K562 (cell line): ENCODE data around the gene TPCN1. TPM values are rescaled to one million over a fixed set of nuclear protein-coding genes. Genes with fewer than 3 reads are reported as not detected.

Experiments used
- ADNP ChIP-seq: fragments of 200-800 bp; sonication (Bioruptor generic); IDR thresholded peaks from 2 replicates; pipeline ENCODE4 v1.6.1; 2016; ENCODE audit warnings: missing genetic modification characterization, missing compliant biosample characterization
- CAMTA2 ChIP-seq: fragments of 250-450 bp; sonication (Bioruptor Pico); conservative IDR thresholded peaks from 2 replicates; pipeline ENCODE4 v1.5.1; 2022
- DMBX1 ChIP-seq: fragments of 250-450 bp; sonication (Bioruptor Pico); IDR thresholded peaks from 2 replicates; pipeline ENCODE4 v1.8.0; 2022; ENCODE audit warnings: inconsistent platforms, mild to moderate bottlenecking, moderate library complexity, borderline replicate concordance
- EP300 ChIP-seq: IDR thresholded peaks from 2 replicates; pipeline ENCODE4 v1.6.1; 2012; ENCODE audit warnings: low read length, improper control_type of control experiment
- GABPA ChIP-seq: fragments of 200-800 bp; sonication (Bioruptor generic); conservative IDR thresholded peaks from 2 replicates; pipeline ENCODE4 v1.6.1; 2016; ENCODE audit warnings: low read depth, missing genetic modification characterization, missing compliant biosample characterization
- HDAC1 ChIP-seq, 2 experiments: fragments of 450-650 bp; IDR thresholded peaks; 2 replicates each; pipeline ENCODE4 v1.6.1; 2016 to 2017; ENCODE audit warnings: inconsistent platforms in 1 of 2, mild to moderate bottlenecking in 1 of 2, moderate library complexity in 1 of 2
- HNRNPUL1 ChIP-seq: fragments of 200-400 bp; formaldehyde crosslinking; IDR thresholded peaks from 2 replicates; pipeline ENCODE4 v1.6.1; 2017; ENCODE audit warnings: low read length
- IRF2 ChIP-seq: sonication (generic); formaldehyde crosslinking; IDR thresholded peaks from 2 replicates; pipeline ENCODE4 v1.8.1; 2022; ENCODE audit warnings: mild to moderate bottlenecking, missing genetic modification reagents
- RB1 ChIP-seq: fragments of 450-650 bp; IDR thresholded peaks from 2 replicates; pipeline ENCODE4 v1.6.1; 2017; ENCODE audit warnings: low read depth, mild to moderate bottlenecking
- RBM22 ChIP-seq: fragments of 200-400 bp; formaldehyde crosslinking; IDR thresholded peaks from 2 replicates; pipeline ENCODE4 v1.6.1; 2018; ENCODE audit warnings: low read length, low read depth; ENCODE audit not compliant: poor library complexity, severe bottlenecking
- SIN3A ChIP-seq, 2 experiments: fragments of 150-350 bp in 1 of 2; IDR thresholded peaks; 2 replicates each; pipeline ENCODE4 v1.6.1; 2011 to 2016; ENCODE audit warnings: borderline replicate concordance in 2 of 2, low read depth in 2 of 2, low read length in 2 of 2, mild to moderate bottlenecking in 2 of 2, moderate library complexity in 2 of 2; ENCODE audit not compliant: control insufficient read depth in 1 of 2
- SMAD1 ChIP-seq: fragments of 150-350 bp; IDR thresholded peaks from 2 replicates; pipeline ENCODE4 v1.6.1; 2014; ENCODE audit warnings: low read length, low read depth; ENCODE audit not compliant: partially characterized antibody
- SMAD4 ChIP-seq: fragments of 250-450 bp; sonication (Bioruptor Pico); conservative IDR thresholded peaks from 2 replicates; pipeline ENCODE4 v1.8.0; 2021; ENCODE audit warnings: inconsistent platforms, mild to moderate bottlenecking, moderate library complexity
- SMC3 ChIP-seq: conservative IDR thresholded peaks from 2 replicates; pipeline ENCODE4 v1.6.1; 2011; ENCODE audit warnings: low read depth, low read length, improper control_type of control experiment; ENCODE audit not compliant: insufficient read depth
- SP1 ChIP-seq: sonication (generic); formaldehyde crosslinking; IDR thresholded peaks from 2 replicates; pipeline ENCODE4 v1.8.1; 2022; ENCODE audit warnings: mild to moderate bottlenecking, missing genetic modification reagents
- TAF7 ChIP-seq: fragments of 450-650 bp; IDR thresholded peaks from 2 replicates; pipeline ENCODE4 v1.6.1; 2016; ENCODE audit warnings: missing genetic modification characterization, missing compliant biosample characterization
- TEAD4 ChIP-seq, 2 experiments: sonication (generic) in 1 of 2; formaldehyde crosslinking in 1 of 2; IDR thresholded peaks; 2 replicates each; pipeline versions ENCODE4 v1.6.1 to v1.8.0; 2012 to 2022; ENCODE audit warnings: borderline replicate concordance in 1 of 2, inconsistent platforms in 1 of 2, low read length in 1 of 2, mild to moderate bottlenecking in 1 of 2, missing genetic modification reagents in 1 of 2
- ZNF224 ChIP-seq: sonication (generic); formaldehyde crosslinking; IDR thresholded peaks from 2 replicates; pipeline ENCODE4 v1.8.0; 2022; ENCODE audit warnings: mild to moderate bottlenecking, missing genetic modification reagents
- ZNF431 ChIP-seq: sonication (generic); formaldehyde crosslinking; IDR thresholded peaks from 2 replicates; pipeline ENCODE4 v1.8.0; 2022; ENCODE audit warnings: mild to moderate bottlenecking, missing genetic modification reagents
- ZNF57 ChIP-seq: fragments of 450-650 bp; formaldehyde crosslinking; IDR thresholded peaks from 2 replicates; pipeline ENCODE4 v1.4.0; 2020; ENCODE audit warnings: mild to moderate bottlenecking, moderate library complexity
- ZNF668 ChIP-seq: fragments of 250-450 bp; sonication (Bioruptor Pico); IDR thresholded peaks from 2 replicates; pipeline ENCODE4 v1.8.0; 2022; ENCODE audit warnings: mild to moderate bottlenecking, inconsistent platforms
- polyA plus RNA-seq, 8 experiments: library from polyadenylated mRNA; depleted of rRNA in 4 of 8; stranded (reverse) in 5 of 8; unstranded in 3 of 8; fragments of >200 nt; fragmentation: Nextera tagmentation in 2 of 8; fragmentation: Illumina TruSeq in 1 of 8; extraction: Ambion mirVana in 2 of 8; extraction: Trizol in 1 of 8; gene quantifications; 2 replicates each; pipeline versions ENCODE4 v1.2.1 to v1.2.3, GENCODE V29; 2011 to 2014; ENCODE audit warnings: inconsistent platforms in 1 of 8, missing spikeins in 1 of 8
- total RNA-seq, 7 experiments: library from RNA; depleted of rRNA in 6 of 7; stranded (reverse); fragments of >200 nt in 6 of 7; fragmentation: Illumina TruSeq in 2 of 7; extraction: Trizol in 2 of 7; gene quantifications; 2 replicates each; pipeline versions ENCODE4 v1.2.1 to v1.2.3, GENCODE V29; 2011 to 2021; ENCODE audit warnings: low replicate concordance in 1 of 7
- TF ChIP-seq, protein P1 (sequence below): fragments of 250-450 bp; sonication (Bioruptor Pico); IDR thresholded peaks from 2 replicates; pipeline ENCODE4 v1.4.0; 2020; ENCODE audit warnings: mild to moderate bottlenecking
- TF ChIP-seq, protein P2 (sequence below): fragments of 450-650 bp; formaldehyde crosslinking; IDR thresholded peaks from 2 replicates; pipeline ENCODE4 v1.4.0; 2020; ENCODE audit warnings: mild to moderate bottlenecking, moderate library complexity
- TF ChIP-seq, protein P3 (sequence below): fragments of 250-450 bp; sonication (Bioruptor Pico); IDR thresholded peaks from 2 replicates; pipeline ENCODE4 v1.5.0; 2020; ENCODE audit warnings: mild to moderate bottlenecking, borderline replicate concordance

TPCN1 gene
- total and polyA plus RNA-seq, 9 of the 15 experiments (the other 6 are each of a cell fraction or from before 2014, with no cell fraction given), result 0.80 to 23.8 (median 7.4) TPM

DNA sequence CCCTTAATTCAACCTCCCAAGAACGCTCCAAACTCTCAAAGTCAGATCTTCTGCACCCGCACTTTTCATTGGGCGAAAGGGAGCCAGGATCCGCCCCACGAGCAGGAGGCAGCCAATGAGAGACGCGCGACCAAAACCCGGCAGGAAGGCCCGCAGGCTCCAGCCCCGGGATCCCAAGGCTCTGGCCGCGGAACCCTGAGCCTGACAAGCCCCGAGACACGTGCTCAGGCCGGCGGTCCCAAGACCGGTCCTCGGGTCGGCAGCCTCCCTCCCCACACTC, 36.4 kb upstream of the TPCN1 start (continued):
- TF ChIP-seq HNRNPUL1 (no peak), RB1 (no peak; the same call in 1 of the 2 replicates), ZNF668 (no peak), SMAD4 (CRISPR knock-in tag) (no peak), TAF7 (no peak), ADNP (tag) (no peak), ZNF57 (CRISPR knock-in tag) (no peak), DMBX1 (CRISPR knock-in tag) (0 out of 2 replicates have a peak, but pooled peaks have one; percentile 9), SP1 (CRISPR knock-in tag) (no peak; the same call in 1 of the 2 replicates), SMC3 (no peak), ZNF224 (CRISPR knock-in tag) (no peak), ZNF431 (CRISPR knock-in tag) (no peak), SIN3A (IDR thresholded peaks at IDR 0.05; ENCODE audit: borderline replicate concordance in 2 of 2, control insufficient read depth in 1 of 2, low read depth in 2 of 2, low read length in 2 of 2) (peak in 1 of 2 experiments; percentile 59; a peak in 1 of 4 replicates), EP300 (no peak), IRF2 (CRISPR knock-in tag) (no peak), GABPA (tag) (no peak), RBM22 (no peak), SMAD1 (peak; percentile 24), HDAC1 (IDR thresholded peaks at IDR 0.05) (no peak), TEAD4 (IDR thresholded peaks at IDR 0.05; ENCODE audit: low read length) (no peak), TEAD4 (CRISPR knock-in tag; IDR thresholded peaks at IDR 0.05; ENCODE audit: borderline replicate concordance) (no peak), CAMTA2 (CRISPR knock-in tag) (no peak)
- TF ChIP-seq, protein P1, sequence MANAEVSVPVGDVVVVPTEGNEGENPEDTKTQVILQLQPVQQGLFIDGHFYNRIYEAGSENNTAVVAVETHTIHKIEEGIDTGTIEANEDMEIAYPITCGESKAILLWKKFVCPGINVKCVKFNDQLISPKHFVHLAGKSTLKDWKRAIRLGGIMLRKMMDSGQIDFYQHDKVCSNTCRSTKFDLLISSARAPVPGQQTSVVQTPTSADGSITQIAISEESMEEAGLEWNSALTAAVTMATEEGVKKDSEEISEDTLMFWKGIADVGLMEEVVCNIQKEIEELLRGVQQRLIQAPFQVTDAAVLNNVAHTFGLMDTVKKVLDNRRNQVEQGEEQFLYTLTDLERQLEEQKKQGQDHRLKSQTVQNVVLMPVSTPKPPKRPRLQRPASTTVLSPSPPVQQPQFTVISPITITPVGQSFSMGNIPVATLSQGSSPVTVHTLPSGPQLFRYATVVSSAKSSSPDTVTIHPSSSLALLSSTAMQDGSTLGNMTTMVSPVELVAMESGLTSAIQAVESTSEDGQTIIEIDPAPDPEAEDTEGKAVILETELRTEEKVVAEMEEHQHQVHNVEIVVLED (CRISPR knock-in tag), result no peak
- TF ChIP-seq, protein P2, sequence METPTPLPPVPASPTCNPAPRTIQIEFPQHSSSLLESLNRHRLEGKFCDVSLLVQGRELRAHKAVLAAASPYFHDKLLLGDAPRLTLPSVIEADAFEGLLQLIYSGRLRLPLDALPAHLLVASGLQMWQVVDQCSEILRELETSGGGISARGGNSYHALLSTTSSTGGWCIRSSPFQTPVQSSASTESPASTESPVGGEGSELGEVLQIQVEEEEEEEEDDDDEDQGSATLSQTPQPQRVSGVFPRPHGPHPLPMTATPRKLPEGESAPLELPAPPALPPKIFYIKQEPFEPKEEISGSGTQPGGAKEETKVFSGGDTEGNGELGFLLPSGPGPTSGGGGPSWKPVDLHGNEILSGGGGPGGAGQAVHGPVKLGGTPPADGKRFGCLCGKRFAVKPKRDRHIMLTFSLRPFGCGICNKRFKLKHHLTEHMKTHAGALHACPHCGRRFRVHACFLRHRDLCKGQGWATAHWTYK (CRISPR knock-in tag), result no peak
- TF ChIP-seq, protein P3, sequence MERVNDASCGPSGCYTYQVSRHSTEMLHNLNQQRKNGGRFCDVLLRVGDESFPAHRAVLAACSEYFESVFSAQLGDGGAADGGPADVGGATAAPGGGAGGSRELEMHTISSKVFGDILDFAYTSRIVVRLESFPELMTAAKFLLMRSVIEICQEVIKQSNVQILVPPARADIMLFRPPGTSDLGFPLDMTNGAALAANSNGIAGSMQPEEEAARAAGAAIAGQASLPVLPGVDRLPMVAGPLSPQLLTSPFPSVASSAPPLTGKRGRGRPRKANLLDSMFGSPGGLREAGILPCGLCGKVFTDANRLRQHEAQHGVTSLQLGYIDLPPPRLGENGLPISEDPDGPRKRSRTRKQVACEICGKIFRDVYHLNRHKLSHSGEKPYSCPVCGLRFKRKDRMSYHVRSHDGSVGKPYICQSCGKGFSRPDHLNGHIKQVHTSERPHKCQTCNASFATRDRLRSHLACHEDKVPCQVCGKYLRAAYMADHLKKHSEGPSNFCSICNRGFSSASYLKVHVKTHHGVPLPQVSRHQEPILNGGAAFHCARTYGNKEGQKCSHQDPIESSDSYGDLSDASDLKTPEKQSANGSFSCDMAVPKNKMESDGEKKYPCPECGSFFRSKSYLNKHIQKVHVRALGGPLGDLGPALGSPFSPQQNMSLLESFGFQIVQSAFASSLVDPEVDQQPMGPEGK (CRISPR knock-in tag), result no peak
